Fibroblast of skin of left biceps (primary cell): Measurements from ENCODE around the gene DLST.

Source experiments
- DNase-seq, 2 experiments: peaks; one replicate each; pipeline ENCODE4 v3.0.0-alpha.2; 2013; ENCODE audit warnings: low read depth in 2 of 2

Gene DLST

GRCh38 chr14:74940956-74941565 lies 59.3 kb downstream of the DLST start:
- DNase-seq: no peak

GRCh38 chr14:74941676-74942097 lies 60.0 kb downstream of the DLST start:
- no peak for DNase-seq

GRCh38 chr14:74942181-74942580 lies 60.5 kb downstream of the DLST start:
- no peak for DNase-seq

- no peak for DNase-seq
Observed at GRCh38 chr14:74942608-74943007, 60.9 kb downstream of the DLST start.

GRCh38 chr14:74945261-74945851 lies 63.6 kb downstream of the DLST start:
- DNase-seq: no peak

- no peak for DNase-seq
Observed at GRCh38 chr14:74945852-74946658, 64.3 kb downstream of the DLST start.

GRCh38 chr14:74946659-74947281 lies 65.1 kb downstream of the DLST start:
- no peak for DNase-seq

GRCh38 chr14:74947353-74948227 lies 65.9 kb downstream of the DLST start:
- DNase-seq: no peak

- DNase-seq: no peak
Observed at GRCh38 chr14:74948228-74949175, 66.8 kb downstream of the DLST start.

GRCh38 chr14:74949191-74949601 lies 67.5 kb downstream of the DLST start:
- no peak for DNase-seq

- no peak for DNase-seq
Observed at GRCh38 chr14:74949859-74950573, 68.3 kb downstream of the DLST start.

- no peak for DNase-seq
Observed at GRCh38 chr14:74950795-74951442, 69.2 kb downstream of the DLST start.

GRCh38 chr14:74951443-74952179 lies 69.9 kb downstream of the DLST start:
- no peak for DNase-seq

GRCh38 chr14:74952180-74952665 lies 70.5 kb downstream of the DLST start:
- no peak for DNase-seq

- DNase-seq: no peak
Observed at GRCh38 chr14:74952697-74953484, 71.2 kb downstream of the DLST start.
